Measurements from ENCODE around the gene FGF4. TPM values are rescaled to one million over a fixed set of nuclear protein-coding genes. Genes with fewer than 3 reads are reported as not detected.

FGF4 gene
- total RNA-seq, 2 donors from 2014 or later, result not detected

DNA sequence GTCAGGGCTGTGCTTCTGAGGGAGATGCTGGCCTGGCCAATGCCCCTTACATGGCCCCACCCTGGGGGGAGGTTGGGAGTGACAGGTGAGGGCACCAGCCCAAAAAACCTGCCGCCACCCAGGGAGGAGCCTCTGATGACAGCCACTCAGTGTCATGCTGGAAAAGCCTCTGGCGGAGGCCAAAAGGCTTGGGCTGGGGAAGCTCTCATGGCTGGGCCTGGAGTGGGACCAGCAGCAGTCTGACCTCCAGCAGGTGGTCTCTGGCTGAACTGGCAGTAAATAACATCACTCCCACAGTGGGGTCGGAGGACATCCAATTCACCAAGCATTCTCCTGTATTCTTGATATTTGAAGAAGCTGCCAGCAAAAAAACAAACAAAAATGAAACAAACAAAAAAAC lies 24.0 kb upstream of the FGF4 start:
- H3K4me3 ChIP-seq, result no peak overlapping the region
- no peaks in the 10 kb centered on the region for H3K9me3 ChIP-seq
- no peaks in the 10 kb centered on the region for H3K36me3 ChIP-seq (replicated peaks in 1 of 2; ENCODE audit: insufficient read depth in 1 of 2, low read depth in 2 of 2)
- TF ChIP-seq POLR2A (IDR thresholded peaks at IDR 0.05), result no peak
- TF ChIP-seq, protein P1, sequence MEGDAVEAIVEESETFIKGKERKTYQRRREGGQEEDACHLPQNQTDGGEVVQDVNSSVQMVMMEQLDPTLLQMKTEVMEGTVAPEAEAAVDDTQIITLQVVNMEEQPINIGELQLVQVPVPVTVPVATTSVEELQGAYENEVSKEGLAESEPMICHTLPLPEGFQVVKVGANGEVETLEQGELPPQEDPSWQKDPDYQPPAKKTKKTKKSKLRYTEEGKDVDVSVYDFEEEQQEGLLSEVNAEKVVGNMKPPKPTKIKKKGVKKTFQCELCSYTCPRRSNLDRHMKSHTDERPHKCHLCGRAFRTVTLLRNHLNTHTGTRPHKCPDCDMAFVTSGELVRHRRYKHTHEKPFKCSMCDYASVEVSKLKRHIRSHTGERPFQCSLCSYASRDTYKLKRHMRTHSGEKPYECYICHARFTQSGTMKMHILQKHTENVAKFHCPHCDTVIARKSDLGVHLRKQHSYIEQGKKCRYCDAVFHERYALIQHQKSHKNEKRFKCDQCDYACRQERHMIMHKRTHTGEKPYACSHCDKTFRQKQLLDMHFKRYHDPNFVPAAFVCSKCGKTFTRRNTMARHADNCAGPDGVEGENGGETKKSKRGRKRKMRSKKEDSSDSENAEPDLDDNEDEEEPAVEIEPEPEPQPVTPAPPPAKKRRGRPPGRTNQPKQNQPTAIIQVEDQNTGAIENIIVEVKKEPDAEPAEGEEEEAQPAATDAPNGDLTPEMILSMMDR (IDR thresholded peaks at IDR 0.05), result no peak
- H3K27ac ChIP-seq, result no peak overlapping the region
- no peak for DNase-seq
- no peaks in the 10 kb centered on the region for H3K27me3 ChIP-seq
- ATAC-seq, result no peak
- intact Hi-C loops (cut with DNase I), result no loop called here
- no peaks in the 10 kb centered on the region for H3K4me1 ChIP-seq
- 65 to 83% methylated on average over 1 to 3 of the region's 3 CpGs for WGBS, 2 donors

DNA sequence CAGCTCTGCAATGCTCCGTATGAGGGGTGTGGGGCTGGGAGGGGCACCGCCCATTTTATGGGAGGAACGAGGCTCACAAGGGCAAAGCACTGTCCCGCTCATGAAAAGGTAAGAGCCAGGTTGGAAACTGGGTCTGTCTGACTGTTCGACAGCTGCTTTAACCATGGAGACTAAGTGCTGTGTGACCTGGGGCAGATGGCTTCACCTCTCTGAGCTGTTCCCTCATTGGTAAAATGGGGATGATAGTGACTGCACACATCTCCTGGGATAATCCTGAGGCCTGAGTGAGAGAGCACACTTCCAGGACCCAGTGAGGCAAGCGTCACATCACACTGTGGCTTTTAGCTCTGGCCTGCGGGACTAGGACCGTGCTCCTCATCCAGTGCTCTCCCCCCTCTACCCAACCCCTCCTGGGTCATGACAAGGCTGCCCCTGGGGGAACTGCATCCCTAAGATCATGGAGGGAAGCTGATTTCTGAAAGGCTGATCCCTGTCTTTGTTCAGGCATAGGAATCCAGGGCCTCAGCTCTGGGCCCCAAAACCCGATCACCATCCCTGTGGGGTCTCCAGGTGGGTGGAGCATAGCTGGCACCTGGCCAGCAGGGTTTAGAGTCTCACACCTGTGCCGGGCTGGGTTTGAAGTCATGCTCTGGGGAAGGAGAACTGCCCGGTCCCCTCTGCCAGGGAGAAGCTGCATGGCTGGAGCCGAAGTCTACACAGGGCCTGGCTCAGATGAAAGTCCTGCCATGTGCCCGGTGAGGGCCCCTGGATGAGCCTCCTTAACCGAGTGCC lies 22.8 kb upstream of the FGF4 start:
- intact Hi-C loops (cut with DNase I), result no loop called here
- no peak overlapping the region for H3K27ac ChIP-seq
- DNase-seq, result no peak
- H3K9me3 ChIP-seq, result no peaks in the 10 kb centered on the region
- 36 to 63% methylated on average over 3 to 14 of the region's 14 CpGs for WGBS, 2 donors
- no peak for TF ChIP-seq POLR2A (IDR thresholded peaks at IDR 0.05)
- TF ChIP-seq, protein P1 (IDR thresholded peaks at IDR 0.05), result no peak
- H3K36me3 ChIP-seq (replicated peaks in 1 of 2; ENCODE audit: insufficient read depth in 1 of 2, low read depth in 2 of 2), result no peaks in the 10 kb centered on the region
- H3K4me3 ChIP-seq, result no peak overlapping the region
- ATAC-seq, result no peak
- H3K4me1 ChIP-seq, result no peaks in the 10 kb centered on the region
- H3K27me3 ChIP-seq, result no peaks in the 10 kb centered on the region

DNA sequence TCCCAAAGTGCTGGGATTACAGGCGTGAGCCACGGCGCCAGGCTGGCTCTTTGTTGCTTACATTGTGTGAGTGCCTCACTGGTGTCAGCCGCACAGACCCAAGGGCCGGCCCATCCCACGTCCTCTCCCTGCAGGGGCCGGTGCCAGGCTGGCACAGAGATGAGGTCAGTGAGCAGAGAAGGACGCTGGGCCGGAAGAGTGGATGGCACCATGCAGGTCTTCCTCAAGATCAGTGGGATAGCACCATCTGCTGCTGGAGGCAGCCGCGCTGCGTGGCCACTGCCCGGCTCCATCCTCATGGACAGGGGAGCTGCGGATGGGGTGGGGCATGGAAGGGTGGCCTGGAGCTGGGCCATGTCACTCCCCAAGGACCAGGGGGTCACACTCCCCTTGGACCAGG lies 22.0 kb upstream of the FGF4 start:
- Histone ChIP-seq H3K9me3 (no peaks in the 10 kb centered on the region), H3K4me3 (no peak overlapping the region), H3K4me1 (no peaks in the 10 kb centered on the region), H3K27ac (no peak overlapping the region), H3K27me3 (no peaks in the 10 kb centered on the region), H3K36me3 (replicated peaks in 1 of 2; ENCODE audit: insufficient read depth in 1 of 2, low read depth in 2 of 2) (no peaks in the 10 kb centered on the region)
- DNase-seq, result no peak
- no peak for TF ChIP-seq POLR2A (IDR thresholded peaks at IDR 0.05)
- TF ChIP-seq, protein P1 (IDR thresholded peaks at IDR 0.05), result no peak
- intact Hi-C loops (cut with DNase I), result no loop called here
- 58 to 63% methylated on average over 9 to 14 of the region's 14 CpGs for WGBS, 2 donors
- no peak for ATAC-seq

DNA sequence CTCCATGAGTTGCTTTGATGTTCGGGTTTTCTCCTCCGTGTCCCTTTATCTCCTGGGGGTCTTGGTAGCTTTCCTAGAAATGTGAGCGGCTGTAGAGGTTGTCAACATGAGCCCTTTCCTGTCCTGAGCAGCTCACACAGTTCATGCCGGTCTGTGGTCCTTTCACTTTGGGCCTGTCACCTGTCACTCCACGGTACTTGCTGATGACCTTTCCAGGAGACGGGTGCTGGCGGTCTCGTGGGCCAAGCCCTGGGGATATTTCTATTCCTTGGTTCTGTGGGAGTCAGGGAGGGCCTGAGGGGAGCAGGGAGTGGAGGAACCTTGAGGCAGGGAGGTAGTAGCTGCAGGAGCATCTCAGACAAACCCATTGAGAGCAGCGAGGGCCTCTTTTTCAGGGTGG lies 20.9 kb upstream of the FGF4 start:
- H3K9me3 ChIP-seq, result no peaks in the 10 kb centered on the region
- no peaks in the 10 kb centered on the region for H3K27me3 ChIP-seq
- H3K4me3 ChIP-seq, result no peak overlapping the region
- H3K27ac ChIP-seq, result no peak overlapping the region
- TF ChIP-seq POLR2A (IDR thresholded peaks at IDR 0.05), result no peak
- TF ChIP-seq, protein P1 (IDR thresholded peaks at IDR 0.05), result no peak
- intact Hi-C loops (cut with DNase I), result no loop called here
- H3K4me1 ChIP-seq, result no peaks in the 10 kb centered on the region
- no peaks in the 10 kb centered on the region for H3K36me3 ChIP-seq (replicated peaks in 1 of 2; ENCODE audit: insufficient read depth in 1 of 2, low read depth in 2 of 2)
- WGBS, 2 donors, result 68 to 76% methylated on average over 8 to 9 of the region's 9 CpGs
- ATAC-seq (no peak), DNase-seq (no peak)

Data from body of pancreas (tissue), 4 donors.